ENCODE results near the gene SYT2.
"Not testable (repeated sequence)": the region's sequence is repeated elsewhere in the genome, so short reads cannot be mapped to it uniquely, and the experiment has no call there.

SYT2 gene

DNA sequence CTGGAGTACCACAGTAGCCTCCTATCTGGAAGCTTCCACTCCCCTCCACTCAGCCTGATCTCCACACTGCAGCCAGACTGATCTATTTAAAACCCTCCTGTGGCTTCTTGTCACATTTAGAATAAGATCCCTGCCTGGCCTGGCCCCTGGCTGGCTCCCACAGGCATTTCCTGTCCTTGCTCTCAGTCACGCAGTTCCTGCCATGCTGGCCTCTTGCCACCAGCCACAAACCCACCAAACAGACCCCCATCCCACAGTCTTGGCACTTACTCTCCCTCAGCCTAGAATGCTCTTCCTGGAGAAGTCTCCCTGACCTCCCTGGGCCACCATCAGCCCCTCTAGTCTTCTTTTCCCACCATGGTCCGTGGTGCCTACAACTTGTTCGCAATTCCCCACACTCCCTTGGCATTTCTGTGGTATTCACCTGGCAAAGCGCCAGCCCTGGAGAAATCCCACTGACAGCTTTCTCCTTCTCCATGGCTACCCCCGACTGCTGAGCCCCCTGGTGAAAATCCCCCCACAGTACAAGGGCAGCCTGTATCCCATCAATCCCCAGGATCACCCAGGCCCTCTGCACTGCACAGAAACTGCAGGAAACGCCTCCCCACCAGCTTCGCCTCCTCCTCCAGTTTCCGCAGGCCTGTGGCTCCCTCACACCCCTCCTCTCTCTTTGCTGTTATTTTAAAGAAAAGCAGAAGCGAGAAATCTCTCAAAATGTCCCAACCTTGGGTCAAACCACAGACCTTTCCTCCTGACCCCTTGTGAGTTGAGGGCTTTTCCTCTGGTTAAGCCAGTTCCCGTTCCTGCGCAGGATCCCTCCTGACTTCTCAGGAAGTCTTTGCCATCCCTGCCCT lies 94.5 kb downstream of the SYT2 start:
- Histone ChIP-seq H3K9me3 (ENCODE audit: control insufficient read depth, insufficient read depth, low read length) (no peaks in the 10 kb centered on the region), H3K27me3 (ENCODE audit: control insufficient read depth, insufficient read depth, low read length) (no peaks in the 10 kb centered on the region), H3K36me3 (ENCODE audit: control insufficient read depth, insufficient read depth, low read length) (no peaks in the 10 kb centered on the region), H3K27ac (ENCODE audit: low read length) (no peak overlapping the region), H3K4me3 (ENCODE audit: low read length) (no peak overlapping the region), H3K4me1 (ENCODE audit: control insufficient read depth, insufficient read depth, low read length) (no peaks in the 10 kb centered on the region)
- no CpG with 5 or more reads among the region's 11 CpGs for WGBS (ENCODE audit: insufficient coverage, insufficient read length)
- no peak for DNase-seq (ENCODE audit: low read depth, low spot score)

DNA sequence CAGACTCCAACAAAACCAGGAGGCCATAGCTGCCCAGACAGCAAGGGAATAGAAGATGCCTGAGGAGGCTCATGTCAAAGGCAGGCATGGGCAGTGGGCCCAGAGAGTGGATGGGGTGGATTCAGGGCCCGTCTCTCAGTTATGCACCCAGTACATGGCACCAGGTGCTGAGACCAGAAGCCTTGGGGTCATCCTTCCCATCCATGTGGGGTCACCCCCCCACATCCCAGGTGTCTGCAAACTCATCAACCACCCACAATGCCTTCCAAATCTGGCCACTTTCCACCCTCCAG lies 95.1 kb downstream of the SYT2 start:
- H3K36me3 ChIP-seq (ENCODE audit: control insufficient read depth, insufficient read depth, low read length); H3K4me3 ChIP-seq (ENCODE audit: low read length); H3K27ac ChIP-seq (ENCODE audit: low read length); H3K27me3 ChIP-seq (ENCODE audit: control insufficient read depth, insufficient read depth, low read length); DNase-seq (ENCODE audit: low read depth, low spot score); H3K4me1 ChIP-seq (ENCODE audit: control insufficient read depth, insufficient read depth, low read length); H3K9me3 ChIP-seq (ENCODE audit: control insufficient read depth, insufficient read depth, low read length): not testable (repeated sequence)
- no CpG with 5 or more reads among the region's 1 CpG for WGBS (ENCODE audit: insufficient coverage, insufficient read length)

DNA sequence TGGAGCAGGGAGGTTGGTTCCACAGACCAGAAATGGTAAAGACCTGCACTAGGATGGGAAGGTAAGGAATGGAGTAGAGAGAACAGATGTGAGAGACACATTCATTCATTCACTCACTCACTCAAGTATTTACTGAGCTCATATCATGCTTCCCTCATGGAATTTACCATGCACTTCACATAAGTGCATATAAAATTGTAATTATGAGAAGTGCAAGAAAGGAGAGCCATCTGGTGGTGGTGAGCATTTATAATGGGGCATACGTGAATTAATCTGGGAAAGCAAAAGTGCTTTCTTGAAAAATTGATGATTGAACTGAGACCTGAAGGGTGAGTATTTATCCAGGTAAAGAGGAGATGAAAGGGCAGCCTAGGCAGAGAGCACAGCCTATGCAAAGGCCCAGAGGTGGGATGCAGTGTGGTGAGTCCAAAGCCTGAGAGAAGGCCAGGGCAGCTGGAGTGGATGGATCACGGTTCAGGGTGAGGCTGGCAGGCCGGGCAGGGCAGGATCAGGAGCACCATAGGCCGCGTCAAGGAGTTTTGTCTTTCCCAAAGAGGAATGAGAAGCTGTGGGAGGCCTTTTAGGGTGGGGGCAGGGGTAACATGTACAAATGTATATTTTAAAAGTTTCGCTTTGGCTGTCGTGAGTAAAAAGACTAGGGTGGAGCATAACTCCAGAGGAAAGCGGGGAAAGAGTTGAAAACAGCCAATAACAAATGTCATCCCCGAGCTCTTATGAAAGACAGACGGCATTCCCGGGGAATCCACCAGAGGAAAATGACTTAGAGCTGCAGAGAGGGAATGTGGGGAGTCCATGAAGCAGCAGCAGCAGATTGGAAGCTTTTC lies 95.7 kb downstream of the SYT2 start:
- not testable (repeated sequence) for H3K36me3 ChIP-seq (ENCODE audit: control insufficient read depth, insufficient read depth, low read length); H3K27me3 ChIP-seq (ENCODE audit: control insufficient read depth, insufficient read depth, low read length); H3K9me3 ChIP-seq (ENCODE audit: control insufficient read depth, insufficient read depth, low read length); DNase-seq (ENCODE audit: low read depth, low spot score); H3K4me1 ChIP-seq (ENCODE audit: control insufficient read depth, insufficient read depth, low read length); H3K27ac ChIP-seq (ENCODE audit: low read length); H3K4me3 ChIP-seq (ENCODE audit: low read length)
- no CpG with 5 or more reads among the region's 11 CpGs for WGBS (ENCODE audit: insufficient coverage, insufficient read length)

DNA sequence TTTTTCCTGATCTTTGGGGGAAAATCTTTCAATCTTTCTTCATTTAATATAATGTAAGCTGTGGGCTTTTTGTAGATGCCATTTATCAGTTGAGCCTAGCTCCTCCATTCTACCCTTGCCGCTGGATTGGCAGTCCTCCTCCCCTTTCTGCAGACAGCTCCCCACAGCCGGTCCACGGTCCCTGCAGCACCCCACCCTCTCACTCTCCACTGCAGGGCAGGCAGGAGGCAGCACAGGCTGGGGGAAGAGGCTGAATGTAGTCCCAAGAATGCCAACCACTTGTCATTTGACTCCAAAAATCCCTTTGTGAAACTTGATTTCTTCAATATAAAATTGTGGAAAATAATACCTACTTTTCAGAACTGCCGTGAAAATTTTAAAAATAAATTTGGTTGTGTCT lies 96.7 kb downstream of the SYT2 start:
- H3K4me1 ChIP-seq (ENCODE audit: control insufficient read depth, insufficient read depth, low read length), result no peaks in the 10 kb centered on the region
- no peak overlapping the region for H3K27ac ChIP-seq (ENCODE audit: low read length)
- H3K4me3 ChIP-seq (ENCODE audit: low read length), result no peak overlapping the region
- no peaks in the 10 kb centered on the region for H3K27me3 ChIP-seq (ENCODE audit: control insufficient read depth, insufficient read depth, low read length)
- no CpG with 5 or more reads among the region's 4 CpGs for WGBS (ENCODE audit: insufficient coverage, insufficient read length)
- no peaks in the 10 kb centered on the region for H3K36me3 ChIP-seq (ENCODE audit: control insufficient read depth, insufficient read depth, low read length)
- no peaks in the 10 kb centered on the region for H3K9me3 ChIP-seq (ENCODE audit: control insufficient read depth, insufficient read depth, low read length)
- no peak for DNase-seq (ENCODE audit: low read depth, low spot score)

DNA sequence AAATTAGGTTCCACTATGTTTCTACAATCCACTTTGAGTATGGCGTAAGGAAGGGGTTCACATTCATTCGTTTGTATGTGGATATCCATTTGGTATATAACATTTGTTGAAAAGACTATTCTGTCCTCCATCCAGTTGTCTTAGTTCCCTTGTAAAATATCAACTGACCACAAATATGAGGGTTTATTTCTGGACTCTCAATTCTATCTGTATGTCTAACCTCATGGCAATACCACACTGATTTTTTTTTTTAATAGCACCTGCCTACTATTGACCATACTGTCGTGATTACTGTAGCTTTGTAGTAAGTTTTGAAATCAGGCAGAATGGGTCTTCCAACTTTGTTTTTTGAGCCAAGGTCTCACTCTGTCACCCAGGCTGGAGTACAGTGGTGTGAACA lies 98.2 kb downstream of the SYT2 start:
- H3K9me3 ChIP-seq (ENCODE audit: control insufficient read depth, insufficient read depth, low read length); H3K27ac ChIP-seq (ENCODE audit: low read length); H3K27me3 ChIP-seq (ENCODE audit: control insufficient read depth, insufficient read depth, low read length); H3K36me3 ChIP-seq (ENCODE audit: control insufficient read depth, insufficient read depth, low read length); H3K4me3 ChIP-seq (ENCODE audit: low read length); H3K4me1 ChIP-seq (ENCODE audit: control insufficient read depth, insufficient read depth, low read length); DNase-seq (ENCODE audit: low read depth, low spot score): not testable (repeated sequence)
- no CpG with 5 or more reads among the region's 3 CpGs for WGBS (ENCODE audit: insufficient coverage, insufficient read length)

DNA sequence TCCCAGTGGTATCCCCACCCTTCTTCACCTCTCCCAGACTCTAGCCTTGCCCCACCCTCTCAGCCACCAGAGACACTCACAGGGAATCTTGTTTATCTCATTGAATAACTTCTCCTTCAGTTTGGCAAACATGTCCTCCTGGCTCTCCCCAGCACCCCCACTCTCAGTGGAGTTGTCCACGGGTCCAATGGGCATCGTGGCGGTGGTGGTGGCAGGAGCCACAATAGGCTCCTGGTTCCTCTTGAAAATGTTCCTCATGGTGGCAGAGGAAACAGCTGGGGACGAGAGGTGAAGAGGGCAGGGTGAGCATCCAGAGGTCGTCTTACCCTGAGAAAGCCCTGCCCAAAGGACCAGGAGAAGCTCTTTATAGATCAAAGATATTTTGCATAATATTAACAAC lies 104.7 kb downstream of the SYT2 start:
- Histone ChIP-seq H3K36me3 (ENCODE audit: control insufficient read depth, insufficient read depth, low read length) (no peaks in the 10 kb centered on the region), H3K9me3 (ENCODE audit: control insufficient read depth, insufficient read depth, low read length) (no peaks in the 10 kb centered on the region), H3K4me3 (ENCODE audit: low read length) (no peak overlapping the region), H3K27me3 (ENCODE audit: control insufficient read depth, insufficient read depth, low read length) (no peaks in the 10 kb centered on the region), H3K4me1 (ENCODE audit: control insufficient read depth, insufficient read depth, low read length) (no peaks in the 10 kb centered on the region), H3K27ac (ENCODE audit: low read length) (no peak overlapping the region)
- no CpG with 5 or more reads among the region's 5 CpGs for WGBS (ENCODE audit: insufficient coverage, insufficient read length)
- no peak for DNase-seq (ENCODE audit: low read depth, low spot score)

DNA sequence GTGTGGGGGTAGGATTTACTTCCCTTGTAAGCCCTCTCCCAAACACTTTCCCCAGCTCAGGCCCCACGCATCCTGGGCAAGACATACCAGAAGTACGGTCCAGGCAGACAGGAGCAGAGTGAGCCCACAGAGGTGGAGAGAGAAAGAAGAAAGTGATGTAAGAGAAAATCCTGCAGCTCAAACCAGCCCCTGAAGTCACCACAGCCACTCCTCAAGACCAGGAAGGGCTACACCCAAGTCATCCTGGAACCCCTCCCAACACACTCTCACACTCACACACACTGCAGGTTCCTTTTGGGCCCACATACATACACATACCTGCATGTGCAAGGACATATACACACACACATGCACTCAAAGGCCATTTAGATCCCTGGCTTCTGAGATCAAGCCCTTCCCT lies 106.8 kb downstream of the SYT2 start:
- no CpG with 5 or more reads among the region's 2 CpGs for WGBS (ENCODE audit: insufficient coverage, insufficient read length)
- H3K27me3 ChIP-seq (ENCODE audit: control insufficient read depth, insufficient read depth, low read length), result no peaks in the 10 kb centered on the region
- no peaks in the 10 kb centered on the region for H3K9me3 ChIP-seq (ENCODE audit: control insufficient read depth, insufficient read depth, low read length)
- DNase-seq (ENCODE audit: low read depth, low spot score), result no peak
- H3K27ac ChIP-seq (ENCODE audit: low read length), result no peak overlapping the region
- no peak overlapping the region for H3K4me3 ChIP-seq (ENCODE audit: low read length)
- H3K36me3 ChIP-seq (ENCODE audit: control insufficient read depth, insufficient read depth, low read length), result no peaks in the 10 kb centered on the region
- no peaks in the 10 kb centered on the region for H3K4me1 ChIP-seq (ENCODE audit: control insufficient read depth, insufficient read depth, low read length)

DNA sequence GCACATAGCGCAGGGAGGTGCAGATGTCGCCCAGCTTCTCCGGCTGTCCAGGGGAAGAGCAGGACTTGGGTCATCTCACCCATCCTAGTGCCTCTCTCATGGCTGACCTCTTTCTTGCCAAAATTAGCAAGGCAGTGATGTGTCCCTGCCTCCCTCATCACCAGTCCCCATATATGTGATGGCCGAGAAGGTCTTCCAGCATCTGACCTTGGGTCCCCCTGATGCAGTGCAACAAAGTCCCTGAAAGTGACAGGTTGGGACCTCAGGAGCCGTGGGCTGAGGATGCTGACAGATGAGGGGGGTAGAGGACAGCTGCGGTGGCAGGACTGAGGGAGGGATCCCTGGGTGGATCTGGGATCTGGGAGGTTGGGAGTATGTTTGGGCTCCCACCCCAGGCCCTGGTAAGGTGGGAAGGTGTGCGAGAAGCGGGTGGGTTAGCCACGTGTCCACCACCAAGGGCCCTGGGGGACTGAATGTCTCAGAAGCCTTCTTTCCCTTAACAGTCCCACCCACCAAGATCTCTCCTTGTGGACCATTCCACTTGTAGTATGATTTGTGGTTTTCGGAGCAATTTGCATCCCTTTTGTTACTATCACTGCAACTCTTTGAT lies 109.7 kb downstream of the SYT2 start:
- H3K27ac ChIP-seq (ENCODE audit: low read length), result no peak overlapping the region
- no CpG with 5 or more reads among the region's 10 CpGs for WGBS (ENCODE audit: insufficient coverage, insufficient read length)

DNA sequence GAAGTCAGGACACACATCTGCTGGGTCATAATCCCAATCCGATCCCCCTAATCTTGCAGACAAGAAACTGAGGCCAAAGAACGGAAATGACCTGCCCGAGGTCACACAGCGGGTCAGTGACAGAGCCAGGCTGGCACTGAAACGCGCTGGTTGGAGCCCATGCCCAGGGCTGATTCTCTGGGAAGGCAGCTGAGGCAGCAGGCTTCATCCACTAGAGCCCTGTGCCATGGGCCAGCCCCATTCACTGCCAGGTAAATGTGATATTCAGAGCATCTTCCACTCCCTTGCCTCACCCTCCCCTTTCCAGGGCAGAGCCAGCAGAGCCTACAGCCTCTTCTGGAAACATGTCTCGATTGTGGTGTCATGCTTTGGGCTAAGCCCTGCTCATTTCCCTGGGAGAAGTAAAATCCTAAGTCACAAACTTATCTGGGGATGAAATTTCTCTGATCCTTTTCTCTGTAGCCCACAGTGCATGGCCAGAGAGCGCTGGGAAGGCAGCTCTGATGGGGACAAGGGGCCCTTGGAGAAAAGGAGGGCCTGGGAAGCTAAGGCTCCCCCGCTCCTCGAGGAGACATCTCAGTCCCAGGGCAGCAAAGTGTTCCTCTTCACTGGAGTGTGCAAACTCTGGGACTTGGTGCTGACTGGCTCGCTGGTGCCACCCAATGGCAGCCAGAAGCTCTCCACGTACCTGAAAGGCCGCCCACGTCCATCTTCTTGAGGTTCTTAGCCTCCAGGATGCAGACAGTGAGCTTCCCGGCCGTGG lies 110.4 kb downstream of the SYT2 start:
- H3K36me3 ChIP-seq (ENCODE audit: control insufficient read depth, insufficient read depth, low read length), result no peaks in the 10 kb centered on the region
- WGBS (ENCODE audit: insufficient coverage, insufficient read length), result no CpG with 5 or more reads among the region's 16 CpGs
- no peak overlapping the region for H3K4me3 ChIP-seq (ENCODE audit: low read length)
- H3K4me1 ChIP-seq (ENCODE audit: control insufficient read depth, insufficient read depth, low read length), result no peaks in the 10 kb centered on the region
- H3K9me3 ChIP-seq (ENCODE audit: control insufficient read depth, insufficient read depth, low read length), result no peaks in the 10 kb centered on the region
- no peaks in the 10 kb centered on the region for H3K27me3 ChIP-seq (ENCODE audit: control insufficient read depth, insufficient read depth, low read length)
- no peak overlapping the region for H3K27ac ChIP-seq (ENCODE audit: low read length)
- peak; percentile 25 for DNase-seq (ENCODE audit: low read depth, low spot score)

More for the DNA sequence above, 109.7 kb downstream of the SYT2 start:
- no peak for DNase-seq (ENCODE audit: low read depth, low spot score)
- Histone ChIP-seq H3K27me3 (ENCODE audit: control insufficient read depth, insufficient read depth, low read length) (no peaks in the 10 kb centered on the region), H3K9me3 (ENCODE audit: control insufficient read depth, insufficient read depth, low read length) (no peaks in the 10 kb centered on the region), H3K4me3 (ENCODE audit: low read length) (no peak overlapping the region), H3K36me3 (ENCODE audit: control insufficient read depth, insufficient read depth, low read length) (no peaks in the 10 kb centered on the region), H3K4me1 (ENCODE audit: control insufficient read depth, insufficient read depth, low read length) (no peaks in the 10 kb centered on the region)

DNA sequence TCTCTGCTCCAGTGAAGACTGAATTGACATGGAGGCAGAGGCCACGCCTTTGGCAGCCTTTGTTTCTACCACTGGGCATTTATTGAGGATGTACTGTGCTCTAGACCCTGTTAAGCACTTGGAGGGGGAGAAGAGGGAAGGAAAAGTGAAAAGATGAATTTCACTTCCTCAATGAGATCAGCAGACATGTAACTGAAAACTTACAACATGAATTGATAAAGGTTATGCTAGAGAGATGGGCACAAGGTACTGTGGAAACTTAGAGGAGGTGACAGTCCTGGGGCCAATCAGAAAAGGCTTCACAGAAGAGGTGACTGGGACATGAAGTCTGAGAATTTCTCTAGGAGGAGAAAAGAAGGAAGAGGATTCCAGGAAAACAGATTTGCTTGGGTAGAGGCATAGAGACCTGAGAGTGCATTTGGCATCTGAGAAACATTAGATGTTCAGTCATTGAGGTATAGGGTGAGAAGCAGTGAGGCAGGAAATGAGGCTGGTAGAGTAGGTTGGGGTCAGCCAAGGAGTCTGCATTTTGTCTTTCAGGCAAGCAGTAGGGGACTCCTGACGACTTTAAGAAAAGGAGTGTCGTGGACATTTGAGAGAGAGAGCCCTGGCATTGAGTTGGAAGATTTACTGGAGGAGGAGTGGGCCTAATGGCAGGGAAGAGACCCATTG lies 113.0 kb downstream of the SYT2 start:
- no peaks in the 10 kb centered on the region for H3K27me3 ChIP-seq (ENCODE audit: control insufficient read depth, insufficient read depth, low read length)
- H3K4me3 ChIP-seq (ENCODE audit: low read length), result no peak overlapping the region
- no CpG with 5 or more reads among the region's 3 CpGs for WGBS (ENCODE audit: insufficient coverage, insufficient read length)
- no peaks in the 10 kb centered on the region for H3K36me3 ChIP-seq (ENCODE audit: control insufficient read depth, insufficient read depth, low read length)
- DNase-seq (ENCODE audit: low read depth, low spot score), result no peak
- no peak overlapping the region for H3K27ac ChIP-seq (ENCODE audit: low read length)
- no peaks in the 10 kb centered on the region for H3K4me1 ChIP-seq (ENCODE audit: control insufficient read depth, insufficient read depth, low read length)
- no peaks in the 10 kb centered on the region for H3K9me3 ChIP-seq (ENCODE audit: control insufficient read depth, insufficient read depth, low read length)
